Endodermal cell (in vitro differentiated cells): Measurements from ENCODE around the gene FOXA3. TPM values are rescaled to one million over a fixed set of nuclear protein-coding genes. Genes with fewer than 3 reads are reported as not detected.

ENCODE experiments used
- DNase-seq: peaks from one replicate; pipeline ENCODE4 v3.0.0-alpha.2; 2017
- H3K27ac ChIP-seq: 2 replicates; pipeline ENCODE4 v1.5.1; 2013; ENCODE audit warnings: mild to moderate bottlenecking, low read depth, low read length, moderate library complexity
- H3K27me3 ChIP-seq: 2 replicates; pipeline ENCODE4 v1.6.1; 2013; ENCODE audit warnings: mild to moderate bottlenecking, low read length, moderate library complexity; ENCODE audit not compliant: insufficient read depth, control insufficient read depth, poor library complexity, severe bottlenecking
- H3K36me3 ChIP-seq: 2 replicates; pipeline ENCODE4 v1.7.0; 2013; ENCODE audit warnings: mild to moderate bottlenecking, low read length, moderate library complexity; ENCODE audit not compliant: control insufficient read depth, insufficient read depth
- H3K4me1 ChIP-seq: one replicate; pipeline ENCODE4 v1.7.0; 2013; ENCODE audit warnings: low read length; ENCODE audit not compliant: control insufficient read depth, insufficient read depth
- H3K4me3 ChIP-seq: 2 replicates; pipeline ENCODE4 v1.5.1; 2013; ENCODE audit warnings: mild to moderate bottlenecking, low read length, moderate library complexity
- H3K9ac ChIP-seq: 2 replicates; pipeline ENCODE4 v1.6.1; 2013; ENCODE audit warnings: mild to moderate bottlenecking, low read length, moderate library complexity; ENCODE audit not compliant: poor library complexity, severe bottlenecking; ENCODE audit errors: extremely low read depth
- H3K9me3 ChIP-seq: 2 replicates; pipeline ENCODE4 v1.6.1; 2013; ENCODE audit warnings: mild to moderate bottlenecking, low read length, moderate library complexity; ENCODE audit not compliant: control insufficient read depth
- H3K27ac Mint-ChIP-seq: 2 replicates; pipeline ENCODE4 v1.8.0; 2020; ENCODE audit warnings: mixed read lengths
- H3K27me3 Mint-ChIP-seq: 2 replicates; pipeline ENCODE4 v1.8.0; 2021; ENCODE audit warnings: mild to moderate bottlenecking, mixed read lengths; ENCODE audit not compliant: insufficient read depth
- H3K36me3 Mint-ChIP-seq: 2 replicates; pipeline ENCODE4 v1.8.0; 2020; ENCODE audit warnings: low read depth, mixed read lengths
- H3K4me1 Mint-ChIP-seq: 2 replicates; pipeline ENCODE4 v1.8.0; 2020; ENCODE audit warnings: mixed read lengths
- H3K4me3 Mint-ChIP-seq: 2 replicates; pipeline ENCODE4 v1.8.0; 2020; ENCODE audit warnings: mild to moderate bottlenecking, moderate library complexity, mixed read lengths
- H3K9me3 Mint-ChIP-seq: 2 replicates; pipeline ENCODE4 v1.8.0; 2020; ENCODE audit warnings: mild to moderate bottlenecking, mixed read lengths
- WGBS, 2 experiments: methylation state at CpG; one replicate each; pipeline versions ENCODE4 v1.1.5 to v1.1.7; 2013; ENCODE audit warnings: missing lambda C conversion rate in 2 of 2, mixed read lengths in 1 of 2; ENCODE audit not compliant: insufficient coverage in 1 of 2, insufficient read length in 1 of 2; 5-methylcytosine and 5-hydroxymethylcytosine counted together
- total RNA-seq, 2 donors: library from RNA; stranded (reverse); fragmentation: NEBNext Ultra II Directional in 1 of 2; extraction: Animal tissue kit (Norgen Biotek cat#: 25700) in 1 of 2; gene quantifications; 2 replicates in 1 of 2; 3 replicates in 1 of 2; pipeline ENCODE4 v1.2.1, GENCODE V29; 2021
- TF ChIP-seq, protein P1 (sequence below): fragments of 200-600 bp; sonication (generic); conservative IDR thresholded peaks from 2 replicates; pipeline ENCODE4 v1.5.0; 2021; ENCODE audit warnings: antibody characterized with exemption, mild to moderate bottlenecking

FOXA3 gene
- total RNA-seq, 2 donors from 2014 or later = 54.2 to 58.1 TPM

DNA sequence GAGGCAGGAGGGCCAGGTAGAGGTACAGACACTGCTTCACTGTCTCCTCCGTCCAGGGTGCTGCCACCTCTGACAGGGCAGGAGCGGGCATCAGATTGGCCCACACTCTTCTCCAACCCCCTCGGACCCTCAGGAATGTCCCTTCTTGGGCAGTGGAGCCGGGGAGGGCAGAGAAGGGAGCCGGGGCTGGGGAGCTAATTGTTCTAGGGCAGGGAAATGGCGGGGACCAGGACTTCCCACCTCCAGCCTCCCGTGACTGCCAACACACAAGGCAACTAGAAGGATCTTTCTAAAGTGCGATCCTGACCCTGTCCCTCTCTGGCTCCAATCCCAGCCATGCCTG is 38.9 kb upstream of the FOXA3 start:
- H3K36me3 Mint-ChIP-seq = peaks cover 83% of the 10 kb centered on the region

DNA sequence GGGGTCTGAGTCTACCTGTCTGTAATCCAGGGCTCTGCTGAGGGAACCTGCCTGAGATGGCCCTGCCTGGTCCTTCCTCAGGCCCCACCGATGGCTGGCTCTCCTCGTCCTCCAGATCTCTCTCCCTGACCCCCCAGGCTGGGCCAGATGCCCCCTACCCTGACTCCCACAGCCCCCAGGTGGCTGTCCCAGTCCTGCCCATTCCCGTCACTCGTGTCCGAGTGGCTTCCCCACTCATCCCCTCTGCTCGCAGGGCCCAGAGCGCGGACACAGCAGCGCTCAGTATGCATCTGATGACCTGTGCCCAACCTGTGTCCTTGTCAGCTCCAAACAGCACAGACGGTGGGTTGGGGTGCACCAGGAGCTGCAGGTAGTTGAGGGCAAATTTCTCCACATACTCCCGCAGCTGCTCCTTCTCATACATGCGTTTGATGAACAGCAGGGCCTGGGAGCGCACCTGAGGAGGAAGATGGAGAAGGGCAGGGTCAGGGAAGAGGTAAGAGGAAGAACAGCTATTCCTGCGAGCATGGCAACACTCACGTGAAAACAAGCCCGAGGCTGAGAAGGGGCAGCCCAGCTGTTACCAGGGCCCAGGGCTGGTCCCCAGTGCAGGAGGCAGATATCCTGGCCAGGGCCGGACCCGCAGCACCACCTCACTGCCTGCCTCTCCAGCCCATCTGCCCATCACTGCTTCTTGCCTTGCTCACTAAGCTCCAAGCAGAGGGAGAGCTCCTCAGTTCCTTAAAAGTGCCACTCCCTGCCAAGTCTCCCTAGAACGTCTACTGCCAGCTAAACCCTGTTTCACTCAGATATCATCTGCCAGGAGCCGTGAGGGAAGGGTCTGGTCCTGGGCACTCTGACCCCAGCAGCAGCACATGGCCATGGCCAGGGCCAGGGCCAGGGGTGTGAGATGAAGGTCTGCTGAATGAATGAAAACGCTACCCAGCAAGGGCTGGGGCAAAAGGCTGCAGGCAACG is 37.9 kb upstream of the FOXA3 start:
- Mint-ChIP-seq H3K27me3 (no peaks in the 10 kb centered on the region), H3K4me1 (no peaks in the 10 kb centered on the region), H3K36me3 (peaks cover 84% of the 10 kb centered on the region), H3K27ac (peak overlapping the region; percentile 13), H3K9me3 (no peaks in the 10 kb centered on the region), H3K4me3 (no peak overlapping the region)
- Histone ChIP-seq H3K27me3 (no peaks in the 10 kb centered on the region), H3K4me3 (no peak overlapping the region), H3K4me1 (no peaks in the 10 kb centered on the region), H3K9me3 (no peaks in the 10 kb centered on the region), H3K27ac (no peak overlapping the region), H3K9ac (no peak overlapping the region), H3K36me3 (peaks cover 84% of the 10 kb centered on the region)
- TF ChIP-seq, protein P1, sequence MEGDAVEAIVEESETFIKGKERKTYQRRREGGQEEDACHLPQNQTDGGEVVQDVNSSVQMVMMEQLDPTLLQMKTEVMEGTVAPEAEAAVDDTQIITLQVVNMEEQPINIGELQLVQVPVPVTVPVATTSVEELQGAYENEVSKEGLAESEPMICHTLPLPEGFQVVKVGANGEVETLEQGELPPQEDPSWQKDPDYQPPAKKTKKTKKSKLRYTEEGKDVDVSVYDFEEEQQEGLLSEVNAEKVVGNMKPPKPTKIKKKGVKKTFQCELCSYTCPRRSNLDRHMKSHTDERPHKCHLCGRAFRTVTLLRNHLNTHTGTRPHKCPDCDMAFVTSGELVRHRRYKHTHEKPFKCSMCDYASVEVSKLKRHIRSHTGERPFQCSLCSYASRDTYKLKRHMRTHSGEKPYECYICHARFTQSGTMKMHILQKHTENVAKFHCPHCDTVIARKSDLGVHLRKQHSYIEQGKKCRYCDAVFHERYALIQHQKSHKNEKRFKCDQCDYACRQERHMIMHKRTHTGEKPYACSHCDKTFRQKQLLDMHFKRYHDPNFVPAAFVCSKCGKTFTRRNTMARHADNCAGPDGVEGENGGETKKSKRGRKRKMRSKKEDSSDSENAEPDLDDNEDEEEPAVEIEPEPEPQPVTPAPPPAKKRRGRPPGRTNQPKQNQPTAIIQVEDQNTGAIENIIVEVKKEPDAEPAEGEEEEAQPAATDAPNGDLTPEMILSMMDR = no peak
- DNase-seq = no peak
- WGBS, 2 experiments = 86 to 88% methylated on average over 13 to 22 of the region's 22 CpGs

More for the DNA sequence above, 38.9 kb upstream of the FOXA3 start:
- Mint-ChIP-seq H3K27me3 (no peaks in the 10 kb centered on the region), H3K9me3 (no peaks in the 10 kb centered on the region), H3K4me1 (no peaks in the 10 kb centered on the region), H3K27ac (no peak overlapping the region), H3K4me3 (no peak overlapping the region)
- no peaks in the 10 kb centered on the region for H3K27me3 ChIP-seq
- DNase-seq = no peak
- WGBS, 2 experiments = 96 to 98% methylated on average over 4 to 8 of the region's 8 CpGs
- TF ChIP-seq, protein P1 = no peak
- H3K9me3 ChIP-seq = no peaks in the 10 kb centered on the region
- H3K4me1 ChIP-seq = no peaks in the 10 kb centered on the region
- no peak overlapping the region for H3K4me3 ChIP-seq
- H3K36me3 ChIP-seq = peaks cover 86% of the 10 kb centered on the region
- H3K27ac ChIP-seq = no peak overlapping the region
- no peak overlapping the region for H3K9ac ChIP-seq

DNA sequence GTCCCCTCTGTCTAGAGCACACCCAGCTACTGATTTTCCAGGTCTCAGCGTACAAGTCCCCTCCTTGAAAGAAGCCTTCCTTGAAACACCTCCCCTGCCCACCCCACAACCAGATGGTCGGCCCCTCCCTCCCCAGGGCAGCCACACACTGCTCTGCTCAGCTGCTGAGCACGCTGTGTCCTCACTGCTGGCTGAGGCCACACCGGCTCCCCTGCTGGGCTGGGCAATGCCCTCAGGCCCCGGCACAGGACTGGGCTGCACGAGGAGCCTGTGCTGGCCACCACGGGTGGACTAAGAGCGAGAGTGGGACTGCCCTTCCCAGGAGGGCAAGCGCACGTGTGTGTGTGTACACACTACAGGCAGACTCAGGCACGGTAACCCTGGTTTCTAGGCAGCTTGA is 37.2 kb upstream of the FOXA3 start:
- H3K4me3 Mint-ChIP-seq = no peak overlapping the region
- Histone ChIP-seq H3K27me3 (no peaks in the 10 kb centered on the region), H3K4me3 (no peak overlapping the region), H3K27ac (no peak overlapping the region), H3K36me3 (peaks cover 86% of the 10 kb centered on the region), H3K4me1 (no peaks in the 10 kb centered on the region), H3K9me3 (no peaks in the 10 kb centered on the region), H3K9ac (no peak overlapping the region)
- no peak for DNase-seq
- peak overlapping the region; percentile 13 for H3K27ac Mint-ChIP-seq
- peaks cover 84% of the 10 kb centered on the region for H3K36me3 Mint-ChIP-seq
- H3K4me1 Mint-ChIP-seq = no peaks in the 10 kb centered on the region
- TF ChIP-seq, protein P1 = no peak
- H3K9me3 Mint-ChIP-seq = no peaks in the 10 kb centered on the region
- 92 to 100% methylated on average over 7 to 11 of the region's 11 CpGs for WGBS, 2 experiments
- no peaks in the 10 kb centered on the region for H3K27me3 Mint-ChIP-seq
